SKM-1 treated with dmso at 0.1 percent for 144 hours (cell line): ENCODE data around the gene ABCD1.

Experiments
- DNase-seq: peaks from one replicate; lab custom pipeline; 2025; ENCODE audit not compliant: unreplicated experiment; lab: John Stamatoyannopoulos, UW

The ABCD1 gene

GRCh38 chrX:153784325-153784967, 59.8 kb downstream of the ABCD1 start:
- no peak for DNase-seq

- no peak for DNase-seq
Observed at GRCh38 chrX:153786669-153787068, 62.0 kb downstream of the ABCD1 start.

DNA sequence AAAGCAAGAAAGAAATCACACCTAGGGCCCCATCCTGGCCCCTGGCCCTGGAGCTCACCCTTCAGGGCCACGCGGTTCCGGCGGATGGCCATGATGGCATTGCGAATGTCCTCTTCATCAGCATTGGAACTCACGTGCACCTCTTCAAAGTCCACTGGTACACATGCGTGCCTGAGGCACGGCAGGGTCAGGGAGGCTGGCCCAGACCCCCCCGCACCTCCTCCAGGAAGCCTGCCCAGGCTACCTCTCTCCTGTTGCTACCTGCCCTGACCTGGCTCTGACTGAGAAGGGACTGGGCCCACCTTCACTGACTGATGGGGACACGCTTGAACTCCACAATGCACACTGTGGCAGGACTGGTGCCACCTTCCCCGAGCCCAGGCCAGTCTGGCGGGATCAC, 65.0 kb downstream of the ABCD1 start:
- no peak for DNase-seq

- no peak for DNase-seq
Observed at GRCh38 chrX:153791104-153791852, 66.6 kb downstream of the ABCD1 start.

DNA sequence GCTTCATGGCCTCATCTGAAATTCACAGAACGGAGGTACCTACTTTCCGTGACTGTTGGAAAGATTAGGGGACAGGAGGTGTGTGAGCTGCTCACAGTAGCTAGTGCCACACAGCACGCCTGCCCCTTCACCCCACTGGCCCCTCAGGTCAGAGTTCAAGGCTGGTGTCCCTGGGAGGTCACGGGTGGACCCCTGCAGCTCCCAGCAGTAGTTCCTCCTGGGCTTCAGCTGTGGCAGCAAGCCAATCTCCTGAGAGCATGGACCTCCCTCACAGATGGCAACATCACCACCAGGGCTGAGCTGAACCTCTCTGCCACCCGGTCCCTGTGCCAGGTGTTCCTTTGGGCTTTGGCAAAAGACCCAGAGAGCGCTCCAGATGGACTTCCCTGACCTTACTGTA, 67.7 kb downstream of the ABCD1 start:
- no peak for DNase-seq

- peak; percentile 10 for DNase-seq
Observed at GRCh38 chrX:153793291-153793690, 68.6 kb downstream of the ABCD1 start.
